ENCODE results near the gene TUBB2A. TPM values are rescaled to one million over a fixed set of nuclear protein-coding genes. Genes with fewer than 3 reads are reported as not detected.

TUBB2A gene
- total and polyA plus RNA-seq, 4 donors, result 10.8 to 53.5 (median 30.1) TPM

- DNase-seq (no peak), ATAC-seq (ENCODE audit: insufficient read depth, low FRiP score) (no peak)
- Histone ChIP-seq H3K36me3 (ENCODE audit: control insufficient read depth in 4 of 4, insufficient read depth in 4 of 4, low read length in 4 of 4) (peaks cover 0 to 14% (median 5%) of the 10 kb centered on the region in 4 donors), H3K9ac (ENCODE audit: insufficient read depth in 1 of 2, low read length in 2 of 2) (no peak overlapping the region), H3K4me3 (no peak overlapping the region), H3K9me3 (ENCODE audit: control insufficient read depth in 4 of 4, insufficient read depth in 3 of 4, low read length in 3 of 4) (peaks cover 0 to 3% (median 0%) of the 10 kb centered on the region in 4 donors), H3K27ac (ENCODE audit: low read depth in 1 of 2, low read length in 1 of 2) (no peak overlapping the region), H3K27me3 (ENCODE audit: control insufficient read depth in 3 of 3, insufficient read depth in 3 of 3, low read length in 2 of 3) (no peaks in the 10 kb centered on the region), H3K4me1 (ENCODE audit: control insufficient read depth in 5 of 5, insufficient read depth in 5 of 5, low read length in 5 of 5) (peaks cover 0 to 4% (median 0%) of the 10 kb centered on the region in 5 donors)
- 82 to 83% methylated on average over 5 of the region's 5 CpGs for WGBS, 2 donors
- no peak for TF ChIP-seq CTCF (IDR thresholded peaks at IDR 0.05; ENCODE audit: control extremely low read depth, extremely low read depth)
Measured at GRCh38 chr6:3151691-3152090, 5.7 kb downstream of the TUBB2A start.

GRCh38 chr6:3147914-3148757, 9.2 kb downstream of the TUBB2A start:
- H3K36me3 ChIP-seq (ENCODE audit: control insufficient read depth in 4 of 4, insufficient read depth in 4 of 4, low read length in 4 of 4), result peaks cover 0 to 26% (median 11%) of the 10 kb centered on the region in 4 donors
- H3K27me3 ChIP-seq (ENCODE audit: control insufficient read depth in 3 of 3, insufficient read depth in 3 of 3, low read length in 2 of 3), result no peaks in the 10 kb centered on the region

GRCh38 chr6:3144571-3144970, 12.8 kb downstream of the TUBB2A start:
- Histone ChIP-seq H3K9me3 (ENCODE audit: control insufficient read depth in 4 of 4, insufficient read depth in 3 of 4, low read length in 3 of 4) (peaks cover 0 to 6% (median 0%) of the 10 kb centered on the region in 4 donors), H3K4me3 (no peak overlapping the region), H3K36me3 (ENCODE audit: control insufficient read depth in 4 of 4, insufficient read depth in 4 of 4, low read length in 4 of 4) (peaks cover 0 to 27% (median 14%) of the 10 kb centered on the region in 4 donors), H3K9ac (ENCODE audit: insufficient read depth in 1 of 2, low read length in 2 of 2) (no peak overlapping the region), H3K27ac (ENCODE audit: low read depth in 1 of 2, low read length in 1 of 2) (no peak overlapping the region), H3K4me1 (ENCODE audit: control insufficient read depth in 5 of 5, insufficient read depth in 5 of 5, low read length in 5 of 5) (no peaks in the 10 kb centered on the region), H3K27me3 (ENCODE audit: control insufficient read depth in 3 of 3, insufficient read depth in 3 of 3, low read length in 2 of 3) (no peaks in the 10 kb centered on the region)
- ATAC-seq (ENCODE audit: insufficient read depth, low FRiP score), result no peak
- TF ChIP-seq CTCF (IDR thresholded peaks at IDR 0.05; ENCODE audit: control extremely low read depth, extremely low read depth), result no peak
- WGBS, 2 donors, result 84 to 89% methylated on average over 8 of the region's 8 CpGs
- DNase-seq, result no peak

More at GRCh38 chr6:3147914-3148757, 9.2 kb downstream of the TUBB2A start:
- H3K9me3 ChIP-seq (ENCODE audit: control insufficient read depth in 4 of 4, insufficient read depth in 3 of 4, low read length in 3 of 4), result peaks cover 0 to 6% (median 0%) of the 10 kb centered on the region in 4 donors
- ATAC-seq (ENCODE audit: insufficient read depth, low FRiP score) (no peak), DNase-seq (no peak)
- H3K9ac ChIP-seq (ENCODE audit: insufficient read depth in 1 of 2, low read length in 2 of 2), result no peak overlapping the region
- no peaks in the 10 kb centered on the region for H3K4me1 ChIP-seq (ENCODE audit: control insufficient read depth in 5 of 5, insufficient read depth in 5 of 5, low read length in 5 of 5)
- WGBS, 2 donors, result 91 to 97% methylated on average over 6 of the region's 6 CpGs
- no peak overlapping the region for H3K27ac ChIP-seq (ENCODE audit: low read depth in 1 of 2, low read length in 1 of 2)
- no peak overlapping the region for H3K4me3 ChIP-seq
- no peak for TF ChIP-seq CTCF (IDR thresholded peaks at IDR 0.05; ENCODE audit: control extremely low read depth, extremely low read depth)
